Naive thymus-derived CD8-positive, alpha-beta T cell (primary cell): ENCODE measurements around the gene RILPL2. TPM values are rescaled to one million over a fixed set of nuclear protein-coding genes. Genes with fewer than 3 reads are reported as not detected.
"Not testable (repeated sequence)": the region's sequence is repeated elsewhere in the genome, so short reads cannot be mapped to it uniquely, and the experiment has no call there.

Experiments
- ATAC-seq, 2 donors: fragments of 150-1000 bp; cut with Tn5 transposase in 1 of 2; sonication (Bioruptor Pico), chemical (Tn5 transposase) in 1 of 2; 1 replicate in 1 of 2; 2 replicates in 1 of 2; pipeline ENCODE4 v1.10.0; 2021; ENCODE audit warnings: mild to moderate bottlenecking in 2 of 2, moderate library complexity in 2 of 2
- POLR2A ChIA-PET: fragments of 350-600 bp; sonication (Branson Sonifier 250); formaldehyde crosslinking; loops from one replicate; lab custom pipeline; 2021; ENCODE audit warnings: antibody characterized with exemption; lab: Charles Lee
- DNase-seq, 10 donors: peaks; one replicate each; pipeline versions ENCODE4 v3.0.0 to v3.0.0-alpha.2; 2020 to 2022
- H3K27ac Mint-ChIP-seq, 10 donors: one replicate each; pipeline ENCODE4 v1.8.0; 2020 to 2022; ENCODE audit warnings: mild to moderate bottlenecking in 10 of 10, mixed read lengths in 10 of 10, moderate library complexity in 4 of 10, inconsistent platforms in 1 of 10
- H3K27me3 Mint-ChIP-seq, 5 donors: one replicate each; pipeline ENCODE4 v1.8.0; 2021 to 2022; ENCODE audit warnings: mixed read lengths in 5 of 5
- H3K36me3 Mint-ChIP-seq, 3 donors: one replicate each; pipeline ENCODE4 v1.8.0; 2020 to 2022; ENCODE audit warnings: mixed read lengths in 3 of 3, mild to moderate bottlenecking in 2 of 3, inconsistent platforms in 1 of 3
- H3K4me1 Mint-ChIP-seq, 4 donors: one replicate each; pipeline ENCODE4 v1.8.0; 2021 to 2022; ENCODE audit warnings: mixed read lengths in 4 of 4
- H3K4me3 Mint-ChIP-seq, 10 donors: one replicate each; pipeline ENCODE4 v1.8.0; 2020 to 2022; ENCODE audit warnings: mild to moderate bottlenecking in 10 of 10, mixed read lengths in 10 of 10, moderate library complexity in 6 of 10, inconsistent platforms in 1 of 10
- H3K9me3 Mint-ChIP-seq, 9 donors: one replicate each; pipeline ENCODE4 v1.8.0; 2020 to 2022; ENCODE audit warnings: mixed read lengths in 9 of 9, mild to moderate bottlenecking in 3 of 9, inconsistent platforms in 1 of 9, moderate library complexity in 1 of 9
- polyA plus RNA-seq, 3 donors: library from polyadenylated mRNA; unstranded; fragments of 300-500 nt; fragmentation: Illumina TruSeq; gene quantifications; one replicate each; pipeline ENCODE4 v1.2.3, GENCODE V29; 2021
- total RNA-seq, 8 experiments: library from RNA in 2 of 8; stranded (reverse) in 2 of 8; gene quantifications; one replicate each; pipeline ENCODE4 v1.2.3 and lab custom pipeline; 2021 to 2026

The RILPL2 gene, protein sequence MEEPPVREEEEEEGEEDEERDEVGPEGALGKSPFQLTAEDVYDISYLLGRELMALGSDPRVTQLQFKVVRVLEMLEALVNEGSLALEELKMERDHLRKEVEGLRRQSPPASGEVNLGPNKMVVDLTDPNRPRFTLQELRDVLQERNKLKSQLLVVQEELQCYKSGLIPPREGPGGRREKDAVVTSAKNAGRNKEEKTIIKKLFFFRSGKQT
- total RNA-seq (1 to 10 TPM; 3.3 TPM), polyA plus RNA-seq (1 to 10 TPM; 3.2 to 4.4 (median 3.9) TPM), total RNA-seq (lab: John Stamatoyannopoulos, UW) (11.8 to 61.6 (median 16.9) reads per million in 6 experiments)

DNA sequence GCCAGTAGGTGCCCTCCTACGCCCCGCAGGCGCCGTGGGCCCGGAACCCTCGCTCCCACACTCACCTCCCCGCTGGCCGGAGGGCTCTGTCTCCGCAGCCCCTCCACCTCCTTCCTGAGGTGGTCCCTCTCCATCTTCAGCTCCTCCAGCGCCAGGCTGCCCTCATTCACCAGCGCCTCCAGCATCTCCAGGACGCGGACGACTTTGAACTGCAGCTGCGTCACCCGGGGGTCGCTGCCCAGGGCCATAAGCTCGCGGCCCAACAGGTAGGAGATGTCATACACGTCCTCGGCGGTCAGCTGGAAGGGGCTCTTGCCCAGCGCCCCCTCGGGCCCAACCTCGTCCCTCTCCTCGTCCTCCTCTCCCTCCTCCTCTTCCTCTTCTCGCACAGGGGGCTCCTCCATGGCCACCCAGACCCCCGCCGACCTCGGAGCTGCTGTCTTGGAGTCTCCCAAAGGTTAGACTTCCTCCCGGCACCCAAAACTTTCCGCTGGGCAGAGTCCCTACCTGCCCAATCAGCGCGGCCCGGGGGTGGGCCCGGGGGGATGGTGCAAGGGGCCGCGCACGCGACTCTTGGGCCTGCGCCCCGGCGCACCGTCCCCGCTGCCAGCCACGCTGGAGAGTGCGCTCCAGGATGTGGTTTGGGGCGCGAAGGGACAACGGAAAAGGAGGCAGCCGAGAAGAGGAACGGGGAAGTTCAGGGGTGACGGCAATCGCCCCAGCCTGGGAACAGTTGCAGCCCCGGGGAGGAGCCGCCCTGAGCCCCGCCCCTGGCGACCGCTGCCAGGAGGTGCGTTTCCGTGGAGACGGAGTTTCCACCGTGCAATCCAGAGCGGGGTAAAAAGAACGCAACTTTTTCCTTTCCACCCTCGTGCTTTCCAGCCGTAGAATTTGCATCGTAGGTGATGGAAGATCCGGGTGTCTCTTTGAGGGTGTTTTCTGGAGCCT lies at the start of gene RILPL2:
RILPL2 (minus strand) TSS at position 668 of the 948 bp plus-strand sequence; CDS start at position 404, 264 bp downstream.
- DNase-seq (peak; percentile 82 to 93 (median 87)), ATAC-seq (peak; percentile 85 to 92)
- peaks cover 0 to 6% (median 0%) of the 10 kb centered on the region in 3 donors for H3K36me3 Mint-ChIP-seq
- H3K9me3 Mint-ChIP-seq = no peaks in the 10 kb centered on the region
- H3K27me3 Mint-ChIP-seq = no peaks in the 10 kb centered on the region
- H3K4me1 Mint-ChIP-seq = peaks cover 12 to 51% (median 42%) of the 10 kb centered on the region in 4 donors
- H3K27ac Mint-ChIP-seq = peak within 1 kb of the TSS; percentile 85 to 97 (median 92)
- POLR2A ChIA-PET = interaction anchor here (0.6 to 2.1 kb wide), 7 partner anchors 12 to 103 kb away, joined by 3 to 16 read pairs (median 4); partner anchors contain the start of genes SBNO1 and SNRNP35
- H3K4me3 Mint-ChIP-seq = peak within 1 kb of the TSS; percentile 91 to 98 (median 94)

DNA sequence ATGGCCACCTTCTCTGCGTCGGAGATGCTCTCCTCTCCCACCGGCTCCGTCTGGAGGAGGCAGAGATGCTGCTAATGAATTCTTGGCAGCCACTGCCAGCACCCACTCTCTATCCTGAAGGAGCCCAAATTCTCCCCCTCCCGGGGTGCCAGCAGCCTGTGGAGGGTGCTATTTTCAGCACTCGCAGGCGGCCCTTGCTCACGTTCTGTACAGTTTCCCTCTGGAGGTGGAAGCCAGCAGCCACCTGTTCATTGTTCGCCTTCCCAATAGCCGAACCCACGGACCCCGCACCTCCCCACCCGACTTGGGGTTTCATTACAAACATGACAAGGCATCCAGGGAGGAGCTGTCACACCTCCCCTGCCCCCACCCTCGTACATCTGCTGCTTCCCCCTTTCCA lies 49.3 kb upstream of the RILPL2 start:
- no peak overlapping the region for H3K27ac Mint-ChIP-seq
- H3K27me3 Mint-ChIP-seq = no peaks in the 10 kb centered on the region
- H3K4me3 Mint-ChIP-seq = no peak overlapping the region
- no peak for DNase-seq
- no peaks in the 10 kb centered on the region for H3K9me3 Mint-ChIP-seq
- no peaks in the 10 kb centered on the region for H3K36me3 Mint-ChIP-seq
- POLR2A ChIA-PET = no interaction called here
- ATAC-seq = no peak
- H3K4me1 Mint-ChIP-seq = peaks cover 13 to 28% (median 22%) of the 10 kb centered on the region in 4 donors

DNA sequence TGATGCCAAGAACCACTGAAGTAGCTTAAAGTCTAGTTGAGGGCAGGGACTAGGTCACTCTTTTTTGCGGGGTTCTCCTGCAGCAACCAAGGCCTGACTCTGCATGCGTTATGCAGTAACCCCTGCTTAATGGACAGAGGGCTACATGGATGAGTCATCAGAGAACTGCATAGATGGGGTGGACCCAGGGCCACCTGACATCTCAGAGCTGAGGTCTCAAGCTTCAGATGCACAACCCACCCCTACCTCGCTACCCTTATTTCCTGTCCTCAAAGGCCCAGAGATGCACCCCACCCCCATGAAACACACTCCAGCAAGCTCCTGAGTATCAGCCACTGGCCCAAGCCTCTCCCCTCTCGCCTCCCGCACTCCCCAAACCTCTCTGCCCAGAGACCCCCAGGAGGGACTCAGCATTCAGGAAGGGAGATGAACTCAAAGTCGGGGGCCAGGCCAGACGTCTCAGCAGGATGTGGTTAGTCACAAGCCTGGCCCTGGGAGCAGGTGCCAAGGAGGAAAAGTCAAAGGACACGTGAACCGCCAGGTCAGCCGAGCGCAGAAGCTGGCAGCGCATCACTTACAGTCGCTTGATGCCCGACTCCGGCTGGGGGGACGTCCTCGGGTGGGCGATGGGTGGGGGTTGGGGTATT lies 47.2 kb upstream of the RILPL2 start:
- POLR2A ChIA-PET = interaction anchor here (1.1 kb wide), 1 partner anchor 25 kb away, joined by 4 read pairs; the partner anchor contains the start of gene SNRNP35
- peaks cover 13 to 39% (median 23%) of the 10 kb centered on the region in 4 donors for H3K4me1 Mint-ChIP-seq
- no peaks in the 10 kb centered on the region for H3K27me3 Mint-ChIP-seq
- H3K4me3 Mint-ChIP-seq = peak overlapping the region in 9 of 10 donors; percentile 26 to 77 (median 68)
- no peaks in the 10 kb centered on the region for H3K36me3 Mint-ChIP-seq
- H3K9me3 Mint-ChIP-seq = no peaks in the 10 kb centered on the region
- ATAC-seq (peak; percentile 46 to 59), DNase-seq (peak in 1 of 10 donors; percentile 21)
- peak overlapping the region in 9 of 10 donors; percentile 12 to 82 (median 72) for H3K27ac Mint-ChIP-seq

DNA sequence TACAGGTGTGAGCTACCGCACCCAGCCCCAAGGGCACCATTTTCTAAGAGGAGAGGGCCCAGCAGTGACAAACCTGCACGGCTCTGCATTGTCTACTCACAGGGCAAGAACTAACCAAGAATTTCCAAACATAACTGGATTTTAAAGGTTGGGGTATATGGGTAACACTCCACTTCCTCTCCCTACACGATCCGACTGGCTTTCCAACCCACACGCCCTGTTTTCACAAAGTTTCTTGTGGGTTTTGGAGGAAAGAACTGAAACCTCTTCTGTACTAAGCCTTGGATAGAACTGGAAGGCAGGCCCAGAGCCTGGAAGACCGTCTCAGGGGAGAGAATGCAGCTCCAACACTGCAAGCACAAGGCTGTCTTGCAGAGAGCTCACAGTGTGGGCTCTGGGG lies 46.4 kb upstream of the RILPL2 start:
- POLR2A ChIA-PET = interaction anchor here (0.7 to 1.1 kb wide), 2 partner anchors 24 to 31 kb away, joined by 4 to 5 read pairs; partner anchors contain the start of gene SNRNP35
- no peak for ATAC-seq

DNA sequence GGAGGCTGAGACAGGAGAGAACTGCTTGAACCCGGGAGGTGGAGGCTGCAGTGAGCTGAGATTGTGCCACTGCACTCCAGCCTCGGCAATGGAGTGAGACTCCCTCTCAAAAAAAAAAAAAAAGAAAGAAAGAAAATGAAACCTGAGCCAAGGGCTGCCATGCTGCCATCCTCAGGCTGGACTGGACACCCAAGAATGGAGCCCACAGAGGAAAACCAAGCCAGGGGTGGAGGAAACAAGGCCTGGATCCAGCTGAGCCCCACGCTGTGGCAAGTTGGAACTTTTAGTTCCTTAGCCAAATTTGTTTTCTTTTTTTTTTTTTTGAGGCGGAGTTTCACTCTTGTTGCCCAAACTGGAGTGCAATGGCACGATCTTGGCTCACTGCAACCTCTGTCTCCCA lies 44.8 kb upstream of the RILPL2 start:
- POLR2A ChIA-PET = interaction anchor here (0.7 kb wide), 3 partner anchors 9 to 50 kb away, joined by 3 to 4 read pairs (median 3); no protein-coding TSS in a partner anchor
- H3K27me3 Mint-ChIP-seq, ATAC-seq, H3K27ac Mint-ChIP-seq, H3K4me3 Mint-ChIP-seq, DNase-seq, H3K9me3 Mint-ChIP-seq, H3K36me3 Mint-ChIP-seq: not testable (repeated sequence)
- H3K4me1 Mint-ChIP-seq = peaks cover 19 to 52% (median 31%) of the 10 kb centered on the region in 4 donors

More for the DNA sequence above, 46.4 kb upstream of the RILPL2 start:
- H3K27ac Mint-ChIP-seq = peak overlapping the region in 5 of 10 donors; percentile 14 to 73 (median 58)
- peaks cover 13 to 43% (median 23%) of the 10 kb centered on the region in 4 donors for H3K4me1 Mint-ChIP-seq
- DNase-seq = no peak
- peak overlapping the region in 2 of 10 donors; percentile 4 to 8 for H3K4me3 Mint-ChIP-seq
- H3K9me3 Mint-ChIP-seq = no peaks in the 10 kb centered on the region
- H3K36me3 Mint-ChIP-seq = no peaks in the 10 kb centered on the region
- no peaks in the 10 kb centered on the region for H3K27me3 Mint-ChIP-seq

DNA sequence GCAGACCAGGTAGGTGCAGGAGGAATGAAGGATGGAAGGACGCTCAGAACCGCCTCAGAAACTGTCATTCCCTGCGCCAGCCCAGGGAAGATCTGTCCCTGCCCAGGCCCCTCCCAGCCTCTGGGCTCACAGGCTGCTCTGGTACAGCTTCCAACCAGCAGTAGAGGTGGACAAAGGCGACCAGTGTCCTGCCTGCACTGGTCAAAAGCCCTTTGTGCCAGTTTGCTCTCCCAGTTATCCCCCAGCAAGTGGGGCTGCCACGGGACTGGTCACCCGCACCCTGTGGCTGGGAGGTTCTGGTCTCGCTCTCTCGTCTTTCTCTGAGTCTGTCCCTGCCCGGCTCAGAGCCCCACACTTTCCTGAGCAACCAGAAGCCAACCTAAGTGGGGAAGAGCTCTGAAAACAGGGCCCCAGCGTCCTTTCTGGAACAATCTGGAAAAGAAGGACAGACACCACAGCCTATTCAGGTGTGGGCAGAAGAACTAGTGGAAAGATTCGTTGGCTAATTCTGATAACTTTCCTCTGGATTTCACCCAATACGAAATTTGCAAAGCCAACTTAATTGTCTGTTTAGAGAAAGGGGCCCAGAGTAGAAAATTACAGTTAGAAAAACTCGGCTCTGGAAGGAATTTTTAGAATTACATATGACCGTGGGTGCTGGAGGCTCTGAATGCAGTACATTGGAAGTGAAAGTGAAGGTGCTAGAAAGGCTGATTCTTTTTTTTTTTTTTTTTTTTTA lies 43.1 kb upstream of the RILPL2 start:
- ATAC-seq = no peak
- Mint-ChIP-seq H3K36me3 (peaks cover 0 to 2% (median 0%) of the 10 kb centered on the region in 3 donors), H3K9me3 (no peaks in the 10 kb centered on the region), H3K27me3 (no peaks in the 10 kb centered on the region), H3K4me3 (no peak overlapping the region), H3K27ac (peak overlapping the region in 2 of 10 donors; percentile 66 to 79), H3K4me1 (peaks cover 24 to 55% (median 35%) of the 10 kb centered on the region in 4 donors)
- POLR2A ChIA-PET = no interaction called here
- DNase-seq = no peak

DNA sequence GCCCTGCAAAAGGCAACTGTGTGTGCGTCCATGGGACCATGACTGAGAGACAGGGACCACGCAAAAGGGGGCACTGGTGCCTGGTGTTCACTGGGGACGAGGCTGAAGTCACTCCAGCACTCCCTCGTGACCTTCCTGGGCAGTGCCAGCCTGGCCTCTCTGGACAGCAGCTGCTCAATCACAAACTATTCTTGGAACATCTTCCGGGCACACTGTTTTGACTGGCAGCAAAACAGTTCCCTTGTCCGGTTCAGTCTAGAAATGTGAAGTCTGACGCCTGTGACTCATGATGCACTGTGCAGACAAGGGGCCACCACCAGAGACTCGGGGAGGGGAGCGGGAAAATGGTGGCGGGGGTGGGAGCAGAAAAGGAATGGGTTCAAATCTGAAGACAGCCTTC lies 42.3 kb upstream of the RILPL2 start:
- Mint-ChIP-seq H3K9me3 (no peaks in the 10 kb centered on the region), H3K36me3 (peaks cover 0 to 2% (median 0%) of the 10 kb centered on the region in 3 donors), H3K4me1 (peaks cover 18 to 54% (median 30%) of the 10 kb centered on the region in 4 donors), H3K27ac (peak overlapping the region in 3 of 10 donors; percentile 24 to 76 (median 40)), H3K4me3 (no peak overlapping the region), H3K27me3 (no peaks in the 10 kb centered on the region)
- POLR2A ChIA-PET = no interaction called here
- ATAC-seq (no peak), DNase-seq (no peak)

DNA sequence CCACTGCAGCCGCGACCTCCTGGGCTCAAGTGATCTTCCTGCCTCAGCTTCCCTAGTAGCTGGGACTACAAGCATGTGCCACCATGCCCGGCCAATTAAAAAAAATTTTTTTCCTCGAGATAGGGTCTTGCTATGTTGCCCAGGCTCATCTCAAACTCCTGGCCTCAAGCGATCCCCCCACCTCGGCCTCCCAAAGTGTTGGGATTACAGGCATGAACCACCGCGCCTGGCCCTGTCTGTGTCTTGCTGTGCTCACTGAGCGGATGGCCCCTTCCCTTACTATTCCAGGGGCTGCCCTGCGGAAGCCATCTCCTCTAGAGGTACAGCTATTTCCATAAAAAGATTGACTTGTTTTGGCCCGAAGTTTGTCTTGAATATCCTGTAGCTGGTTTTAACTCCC lies 41.6 kb upstream of the RILPL2 start:
- no peaks in the 10 kb centered on the region for H3K9me3 Mint-ChIP-seq
- peak overlapping the region in 3 of 10 donors; percentile 25 to 49 (median 27) for H3K27ac Mint-ChIP-seq
- H3K4me1 Mint-ChIP-seq = peaks cover 16 to 47% (median 26%) of the 10 kb centered on the region in 4 donors
- H3K36me3 Mint-ChIP-seq = peaks cover 0 to 2% (median 0%) of the 10 kb centered on the region in 3 donors
- H3K27me3 Mint-ChIP-seq = no peaks in the 10 kb centered on the region
- no peak overlapping the region for H3K4me3 Mint-ChIP-seq
- POLR2A ChIA-PET = interaction anchor here (0.6 kb wide), 1 partner anchor 124 kb away, joined by 3 read pairs; no protein-coding TSS in a partner anchor
- ATAC-seq = no peak
- no peak for DNase-seq

DNA sequence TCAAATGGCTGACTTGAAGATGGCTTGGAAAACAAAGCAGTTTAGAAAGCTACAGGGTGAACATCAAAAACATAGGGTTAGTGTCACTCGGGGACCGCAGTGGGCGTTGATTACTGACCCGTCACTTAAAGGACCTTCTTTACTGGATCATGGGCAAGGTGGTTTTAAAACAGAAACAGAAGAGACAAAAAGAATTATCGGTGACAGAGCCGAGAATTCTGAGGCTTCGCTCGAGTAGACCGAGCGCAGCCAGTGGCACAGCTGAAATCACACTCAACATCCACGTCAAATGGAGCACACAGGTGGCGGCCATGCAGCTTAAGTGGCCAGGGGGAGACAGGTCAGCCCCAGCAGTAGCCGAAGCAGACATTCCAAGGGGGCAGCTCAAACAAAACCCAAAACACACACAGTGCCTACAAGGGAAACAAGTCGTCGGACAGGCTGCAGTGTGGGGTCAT lies 38.8 kb upstream of the RILPL2 start:
- H3K27ac Mint-ChIP-seq = peak overlapping the region; percentile 82 to 98 (median 91)
- DNase-seq (no peak), ATAC-seq (peak in 1 of 2 donors; percentile 15)
- H3K36me3 Mint-ChIP-seq = peaks cover 0 to 20% (median 0%) of the 10 kb centered on the region in 3 donors
- H3K4me1 Mint-ChIP-seq = peaks cover 16 to 38% (median 25%) of the 10 kb centered on the region in 4 donors
- H3K27me3 Mint-ChIP-seq = no peaks in the 10 kb centered on the region
- H3K4me3 Mint-ChIP-seq = peak overlapping the region in 8 of 10 donors; percentile 51 to 84 (median 68)
- POLR2A ChIA-PET = interaction anchor here (0.6 to 2.1 kb wide), 5 partner anchors 14 to 1675 kb away, joined by 3 to 17 read pairs (median 4); partner anchors contain the start of gene SNRNP35
- H3K9me3 Mint-ChIP-seq = no peaks in the 10 kb centered on the region

DNA sequence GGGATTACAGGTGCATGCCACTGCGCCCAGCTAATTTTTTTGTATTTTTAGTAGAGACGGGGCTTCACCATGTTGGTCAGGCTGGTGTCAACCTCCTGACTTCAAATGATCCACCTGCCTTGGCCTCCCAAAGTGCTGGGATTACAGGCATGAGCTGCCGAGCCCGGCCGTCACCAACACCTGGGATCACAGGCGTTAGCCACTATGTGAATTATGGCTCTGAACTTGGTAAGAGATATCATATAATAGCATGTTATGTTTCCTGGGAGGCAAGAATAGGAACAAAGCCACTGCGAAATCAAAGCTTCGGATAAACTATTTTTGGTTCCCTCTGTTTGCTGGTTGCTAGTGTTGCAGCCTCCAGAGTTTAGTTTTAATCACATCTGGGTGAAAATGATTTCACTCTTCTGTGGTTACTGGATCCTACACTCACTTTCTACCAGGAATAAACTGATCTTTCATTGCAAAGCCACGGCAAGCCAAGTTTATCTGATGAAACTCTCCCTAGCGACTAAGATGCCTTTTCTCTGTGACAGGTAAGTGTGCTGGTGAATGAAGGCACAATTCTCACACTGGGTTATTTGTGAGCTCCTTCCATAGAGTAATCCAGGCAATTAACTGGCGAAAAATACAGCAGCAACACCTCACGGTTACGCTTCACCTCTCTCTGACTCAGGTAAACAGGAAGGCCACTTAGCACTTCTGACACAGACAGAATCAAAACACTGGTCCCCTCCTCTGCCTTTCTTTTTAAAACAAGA lies 38.2 kb upstream of the RILPL2 start:
- peak overlapping the region in 8 of 10 donors; percentile 51 to 84 (median 68) for H3K4me3 Mint-ChIP-seq
- peaks cover 0 to 23% (median 0%) of the 10 kb centered on the region in 3 donors for H3K36me3 Mint-ChIP-seq
- POLR2A ChIA-PET = interaction anchor here (0.6 to 2.1 kb wide), 6 partner anchors 13 to 1674 kb away, joined by 3 to 17 read pairs (median 4); partner anchors contain the start of gene SNRNP35
- no peaks in the 10 kb centered on the region for H3K27me3 Mint-ChIP-seq
- peaks cover 16 to 34% (median 25%) of the 10 kb centered on the region in 4 donors for H3K4me1 Mint-ChIP-seq
- ATAC-seq (peak; percentile 80 to 89), DNase-seq (peak in 2 of 10 donors; percentile 34 to 44)
- peak overlapping the region; percentile 82 to 98 (median 91) for H3K27ac Mint-ChIP-seq
- H3K9me3 Mint-ChIP-seq = no peaks in the 10 kb centered on the region
